MCF 10A (cell line): Measurements from ENCODE around the gene EGFL8. TPM values are rescaled to one million over a fixed set of nuclear protein-coding genes. Genes with fewer than 3 reads are reported as not detected.
A peak's percentile ranks its signal among the peaks of the same experiment; 100 is the strongest.

Experiments
- BruUV-seq: library from RNA; stranded (reverse); fragments of 400-500 nt; replicated peaks from 2 replicates; lab custom pipeline; 2021; lab: Mats Ljungman, UMichigan
- CTCF ChIA-PET: fragments of 300-600 bp; sonication (Branson Sonifier 250); formaldehyde crosslinking; extraction: SDS; loops from one replicate; lab custom pipeline; 2021; ENCODE audit warnings: antibody characterized with exemption, inconsistent platforms; lab: Yijun Ruan, JAX
- POLR2A ChIA-PET: fragments of 300-600, 350-650 bp; sonication (Branson Sonifier 250); formaldehyde crosslinking; extraction: SDS; loops from one replicate; lab custom pipeline; 2020; ENCODE audit warnings: antibody characterized with exemption, inconsistent platforms; lab: Yijun Ruan, JAX
- DNase-seq: peaks from one replicate; pipeline ENCODE4 v3.0.0-alpha.2; 2018; ENCODE audit not compliant: unreplicated experiment
- H3K27ac Mint-ChIP-seq: one replicate; pipeline ENCODE4 v1.8.0; 2022; ENCODE audit warnings: mild to moderate bottlenecking, low read depth, mixed read lengths; ENCODE audit not compliant: unreplicated experiment
- H3K27me3 Mint-ChIP-seq: one replicate; pipeline ENCODE4 v1.8.0; 2022; ENCODE audit warnings: mixed read lengths; ENCODE audit not compliant: insufficient read depth, unreplicated experiment
- H3K36me3 Mint-ChIP-seq: one replicate; pipeline ENCODE4 v1.8.0; 2022; ENCODE audit warnings: mild to moderate bottlenecking, moderate library complexity, mixed read lengths; ENCODE audit not compliant: insufficient read depth, unreplicated experiment
- H3K4me1 Mint-ChIP-seq: one replicate; pipeline ENCODE4 v1.8.0; 2022; ENCODE audit warnings: mixed read lengths; ENCODE audit not compliant: insufficient read depth, unreplicated experiment
- H3K4me3 Mint-ChIP-seq: one replicate; pipeline ENCODE4 v1.8.0; 2022; ENCODE audit warnings: mild to moderate bottlenecking, moderate library complexity, mixed read lengths; ENCODE audit not compliant: unreplicated experiment
- H3K9me3 Mint-ChIP-seq: one replicate; pipeline ENCODE4 v1.8.0; 2022; ENCODE audit warnings: mixed read lengths; ENCODE audit not compliant: unreplicated experiment
- CTCF ChIP-seq: fragments of 200-600 bp; IDR thresholded peaks from one replicate; pipeline ENCODE4 v1.8.0; 2022; ENCODE audit warnings: antibody characterized with exemption, mild to moderate bottlenecking; ENCODE audit not compliant: unreplicated experiment
- intact Hi-C: fragments of 100-400 bp; cut with micrococcal nuclease; formaldehyde crosslinking; loops from 2 replicates; pipeline ENCODE4 v1.14.1; 2022
- total RNA-seq: library from RNA; stranded (reverse); gene quantifications from 2 replicates; pipeline ENCODE4 v1.2.3, GENCODE V29; 2022

Gene EGFL8
- total RNA-seq, 1 experiment from 2014 or later: 3.1 TPM

GRCh38 chr6:32170294-32170693, 5.9 kb downstream of the EGFL8 start:
- Mint-ChIP-seq H3K4me3 (no peak overlapping the region), H3K4me1 (peaks cover 18% of the 10 kb centered on the region), H3K36me3 (peaks cover 18% of the 10 kb centered on the region), H3K27ac (no peak overlapping the region), H3K27me3 (no peaks in the 10 kb centered on the region), H3K9me3 (no peaks in the 10 kb centered on the region)
- intact Hi-C loops: no loop called here
- CTCF ChIA-PET: interaction anchor here (1.0 kb wide), 1 partner anchor 15 kb away, joined by 3 read pairs; no protein-coding TSS in a partner anchor
- TF ChIP-seq CTCF: no peak
- DNase-seq: no peak
- POLR2A ChIA-PET: no interaction called here
- BruUV-seq: no TSS peak

- intact Hi-C loops: no loop called here
These were observed 6.8 kb downstream of the EGFL8 start for GRCh38 chr6:32171234-32171633.

GRCh38 chr6:32173051-32173727, 8.8 kb downstream of the EGFL8 start:
- Mint-ChIP-seq H3K36me3 (peaks cover 21% of the 10 kb centered on the region), H3K27me3 (no peaks in the 10 kb centered on the region), H3K9me3 (no peaks in the 10 kb centered on the region)

More at GRCh38 chr6:32171234-32171633, 6.8 kb downstream of the EGFL8 start:
- Mint-ChIP-seq H3K27me3 (no peaks in the 10 kb centered on the region), H3K36me3 (peaks cover 17% of the 10 kb centered on the region), H3K27ac (no peak overlapping the region), H3K9me3 (no peaks in the 10 kb centered on the region), H3K4me1 (peaks cover 20% of the 10 kb centered on the region), H3K4me3 (no peak overlapping the region)
- CTCF ChIA-PET: no interaction called here
- POLR2A ChIA-PET: no interaction called here
- no TSS peak for BruUV-seq
- no peak for DNase-seq
- no peak for TF ChIP-seq CTCF

More at GRCh38 chr6:32173051-32173727, 8.8 kb downstream of the EGFL8 start:
- DNase-seq: no peak
- POLR2A ChIA-PET: interaction anchor here (0.7 to 1.4 kb wide), 2 partner anchors 15 to 18 kb away, joined by 3 read pairs; no protein-coding TSS in a partner anchor
- Mint-ChIP-seq H3K27ac (peak overlapping the region; percentile 7), H3K4me3 (no peak overlapping the region), H3K4me1 (peaks cover 29% of the 10 kb centered on the region)
- TF ChIP-seq CTCF: no peak
- CTCF ChIA-PET: interaction anchor here (0.6 to 0.7 kb wide), 2 partner anchors 57 to 81 kb away, joined by 3 read pairs; no protein-coding TSS in a partner anchor
- intact Hi-C loops: no loop called here
- BruUV-seq: no TSS peak
